KOPT-K1 (cell line): ENCODE data around the gene PDXP.
A peak's percentile ranks its signal among the peaks of the same experiment; 100 is the strongest.
"Not testable (repeated sequence)": the region's sequence is repeated elsewhere in the genome, so short reads cannot be mapped to it uniquely, and the experiment has no call there.

Experiments used
- H3K27ac ChIP-seq: fragments of 200-600 bp; sonication (generic); 2 replicates; pipeline ENCODE4 v1.5.1; 2016; ENCODE audit warnings: antibody characterized with exemption, mild to moderate bottlenecking, low read depth, low read length; ENCODE audit not compliant: poor library complexity, severe bottlenecking
- H3K36me3 ChIP-seq: fragments of 200-600 bp; sonication (generic); 2 replicates; pipeline ENCODE4 v1.5.1; 2017; ENCODE audit warnings: antibody characterized with exemption, mild to moderate bottlenecking, low read length, moderate library complexity; ENCODE audit not compliant: insufficient read depth
- H3K9me3 ChIP-seq: fragments of 200-600 bp; sonication (generic); 2 replicates; pipeline ENCODE4 v1.5.1; 2017; ENCODE audit warnings: antibody characterized with exemption, low read length, mild to moderate bottlenecking; ENCODE audit not compliant: insufficient read depth, poor library complexity, severe bottlenecking

PDXP gene

GRCh38 chr22:37658133-37659065, at the start of gene PDXP:
PDXP (plus strand) TSS chr22:37658723; CDS start chr22:37658783, 60 bp downstream.
- Histone ChIP-seq H3K9me3 (no peaks in the 10 kb centered on the region), H3K36me3 (peaks cover 30% of the 10 kb centered on the region), H3K27ac (peak within 1 kb of the TSS; percentile 74)

GRCh38 chr22:37609240-37610152, 49.0 kb upstream of the PDXP start:
- no peaks in the 10 kb centered on the region for H3K9me3 ChIP-seq
- peak overlapping the region; percentile 82 for H3K27ac ChIP-seq
- peaks cover 10% of the 10 kb centered on the region; the same call in 1 of the 2 replicates for H3K36me3 ChIP-seq

- Histone ChIP-seq H3K36me3 (peaks cover 15% of the 10 kb centered on the region; the same call in 1 of the 2 replicates), H3K27ac (peak overlapping the region; percentile 82)
- H3K9me3 ChIP-seq, result not testable (repeated sequence)
These were observed 48.4 kb upstream of the PDXP start for GRCh38 chr22:37610153-37610475.

GRCh38 chr22:37610480-37611129, 47.9 kb upstream of the PDXP start:
- Histone ChIP-seq H3K27ac (no peak overlapping the region), H3K9me3 (no peaks in the 10 kb centered on the region), H3K36me3 (peaks cover 15% of the 10 kb centered on the region; the same call in 1 of the 2 replicates)

GRCh38 chr22:37611207-37611606, 47.3 kb upstream of the PDXP start:
- Histone ChIP-seq H3K36me3 (peaks cover 18% of the 10 kb centered on the region; the same call in 1 of the 2 replicates), H3K27ac (no peak overlapping the region), H3K9me3 (no peaks in the 10 kb centered on the region)

- Histone ChIP-seq H3K36me3 (peaks cover 70% of the 10 kb centered on the region), H3K9me3 (no peaks in the 10 kb centered on the region), H3K27ac (no peak overlapping the region)
These were observed 42.1 kb upstream of the PDXP start for GRCh38 chr22:37616201-37617083.

GRCh38 chr22:37617431-37617830, 41.1 kb upstream of the PDXP start:
- H3K36me3 ChIP-seq, result peaks cover 72% of the 10 kb centered on the region
- H3K27ac ChIP-seq, result no peak overlapping the region
- H3K9me3 ChIP-seq, result no peaks in the 10 kb centered on the region

GRCh38 chr22:37618072-37618656, 40.4 kb upstream of the PDXP start:
- H3K9me3 ChIP-seq, result no peaks in the 10 kb centered on the region
- H3K36me3 ChIP-seq, result peaks cover 72% of the 10 kb centered on the region
- no peak overlapping the region for H3K27ac ChIP-seq

GRCh38 chr22:37618674-37619073, 39.8 kb upstream of the PDXP start:
- H3K27ac ChIP-seq, result no peak overlapping the region
- no peaks in the 10 kb centered on the region for H3K9me3 ChIP-seq
- peaks cover 71% of the 10 kb centered on the region for H3K36me3 ChIP-seq

- H3K36me3 ChIP-seq, result peaks cover 61% of the 10 kb centered on the region
- no peak overlapping the region for H3K27ac ChIP-seq
- H3K9me3 ChIP-seq, result no peaks in the 10 kb centered on the region
These were observed 38.5 kb upstream of the PDXP start for GRCh38 chr22:37619991-37620390.

- Histone ChIP-seq H3K27ac (no peak overlapping the region), H3K36me3 (peaks cover 65% of the 10 kb centered on the region), H3K9me3 (no peaks in the 10 kb centered on the region)
These were observed 37.1 kb upstream of the PDXP start for GRCh38 chr22:37621352-37621860.

GRCh38 chr22:37623075-37624016, 35.2 kb upstream of the PDXP start:
- Histone ChIP-seq H3K36me3 (peaks cover 47% of the 10 kb centered on the region), H3K9me3 (no peaks in the 10 kb centered on the region), H3K27ac (peak overlapping the region; percentile 39)

GRCh38 chr22:37624017-37624365, 34.5 kb upstream of the PDXP start:
- H3K9me3 ChIP-seq, result no peaks in the 10 kb centered on the region
- H3K36me3 ChIP-seq, result peaks cover 40% of the 10 kb centered on the region
- H3K27ac ChIP-seq, result peak overlapping the region; percentile 39
